DND-41 (cell line): ENCODE results near the gene TCF4.

Source experiments
- CTCF ChIP-seq: IDR thresholded peaks from 2 replicates; pipeline ENCODE4 v1.5.1; 2012; ENCODE audit warnings: borderline replicate concordance, low read length, moderate library complexity, mild to moderate bottlenecking; ENCODE audit not compliant: poor library complexity, severe bottlenecking; ENCODE audit errors: extremely low read depth
- EZH2 ChIP-seq: IDR thresholded peaks from 3 replicates; pipeline ENCODE4 v1.6.1; 2012; ENCODE audit warnings: borderline replicate concordance, low read depth, mild to moderate bottlenecking, moderate library complexity, low read length, inconsistent platforms; ENCODE audit not compliant: severe bottlenecking

GRCh38 chr18:55500316-55501086 is 87.5 kb downstream of the TCF4 start:
- TF ChIP-seq CTCF (no peak), EZH2 (no peak)
